AG04449 (cell line): ENCODE data around the gene TRIM37.

Source experiments
- CTCF ChIA-PET: fragments of 350-600 bp; formaldehyde crosslinking; extraction: SDS; loops from one replicate; lab custom pipeline; 2021; ENCODE audit warnings: antibody characterized with exemption; lab: Yijun Ruan, JAX
- POLR2A ChIA-PET: fragments of 400-600, 350-600 bp; formaldehyde crosslinking; extraction: SDS; loops from one replicate; lab custom pipeline; 2020; ENCODE audit warnings: antibody characterized with exemption, inconsistent platforms; lab: Yijun Ruan, JAX
- DNase-seq: peaks from one replicate; pipeline ENCODE4 v3.0.0-alpha.2; 2010; ENCODE audit warnings: low read depth, low spot score
- H3K4me3 ChIP-seq: 2 replicates; pipeline ENCODE4 v1.5.1; 2011; ENCODE audit warnings: low read depth, mild to moderate bottlenecking, control low read depth, low read length
- CTCF ChIP-seq: IDR thresholded peaks from one replicate; pipeline ENCODE4 v1.5.1; 2011; ENCODE audit warnings: mild to moderate bottlenecking, moderate library complexity, low read length, control low read depth, inconsistent platforms; ENCODE audit not compliant: insufficient read depth; ENCODE audit errors: missing control alignments

The TRIM37 gene

GRCh38 chr17:59038734-59039133, 67.9 kb downstream of the TRIM37 start:
- no peak for TF ChIP-seq CTCF
- ChIA-PET POLR2A (no interaction called here), CTCF (no interaction called here)
- DNase-seq = peak; percentile 2
- H3K4me3 ChIP-seq = no peak overlapping the region

- ChIA-PET CTCF (interaction anchor here (0.9 kb wide), 1 partner anchor 327 kb away, joined by 3 read pairs; no protein-coding TSS in a partner anchor), POLR2A (no interaction called here)
- no peak overlapping the region for H3K4me3 ChIP-seq
- no peak for DNase-seq
- TF ChIP-seq CTCF = no peak
These were observed 68.7 kb downstream of the TRIM37 start for GRCh38 chr17:59037960-59038359.

DNA sequence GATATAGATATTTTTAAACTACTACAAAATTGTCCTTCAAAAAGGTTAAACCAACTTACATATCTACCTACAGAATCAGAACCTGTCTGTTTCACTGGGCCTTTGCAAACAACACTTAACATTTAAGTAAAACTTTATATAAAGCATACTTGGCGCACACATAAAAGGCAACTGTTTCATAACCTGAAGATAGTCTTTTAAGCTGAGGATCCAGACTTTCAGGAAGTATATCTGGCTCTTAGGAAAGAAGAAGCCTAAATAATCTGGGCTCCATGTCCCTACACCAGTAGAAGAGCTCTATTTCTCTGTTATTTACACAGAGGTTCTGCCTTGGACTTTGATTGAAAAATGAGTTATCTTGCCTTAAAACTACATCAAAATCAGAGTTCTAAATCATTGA, 75.9 kb downstream of the TRIM37 start:
- POLR2A ChIA-PET = no interaction called here
- TF ChIP-seq CTCF = no peak
- CTCF ChIA-PET = interaction anchor here (0.6 to 0.9 kb wide), 2 partner anchors 26 to 33 kb away, joined by 3 read pairs; no protein-coding TSS in a partner anchor
- DNase-seq = no peak
- no peak overlapping the region for H3K4me3 ChIP-seq

- POLR2A ChIA-PET = no interaction called here
- DNase-seq = no peak
- H3K4me3 ChIP-seq = no peak overlapping the region
- no peak for TF ChIP-seq CTCF
- CTCF ChIA-PET = no interaction called here
These were observed 78.4 kb downstream of the TRIM37 start for GRCh38 chr17:59028328-59028727.

GRCh38 chr17:59027750-59028149, 78.9 kb downstream of the TRIM37 start:
- POLR2A ChIA-PET = no interaction called here
- CTCF ChIA-PET = no interaction called here
- DNase-seq = no peak
- TF ChIP-seq CTCF = no peak
- H3K4me3 ChIP-seq = no peak overlapping the region

DNA sequence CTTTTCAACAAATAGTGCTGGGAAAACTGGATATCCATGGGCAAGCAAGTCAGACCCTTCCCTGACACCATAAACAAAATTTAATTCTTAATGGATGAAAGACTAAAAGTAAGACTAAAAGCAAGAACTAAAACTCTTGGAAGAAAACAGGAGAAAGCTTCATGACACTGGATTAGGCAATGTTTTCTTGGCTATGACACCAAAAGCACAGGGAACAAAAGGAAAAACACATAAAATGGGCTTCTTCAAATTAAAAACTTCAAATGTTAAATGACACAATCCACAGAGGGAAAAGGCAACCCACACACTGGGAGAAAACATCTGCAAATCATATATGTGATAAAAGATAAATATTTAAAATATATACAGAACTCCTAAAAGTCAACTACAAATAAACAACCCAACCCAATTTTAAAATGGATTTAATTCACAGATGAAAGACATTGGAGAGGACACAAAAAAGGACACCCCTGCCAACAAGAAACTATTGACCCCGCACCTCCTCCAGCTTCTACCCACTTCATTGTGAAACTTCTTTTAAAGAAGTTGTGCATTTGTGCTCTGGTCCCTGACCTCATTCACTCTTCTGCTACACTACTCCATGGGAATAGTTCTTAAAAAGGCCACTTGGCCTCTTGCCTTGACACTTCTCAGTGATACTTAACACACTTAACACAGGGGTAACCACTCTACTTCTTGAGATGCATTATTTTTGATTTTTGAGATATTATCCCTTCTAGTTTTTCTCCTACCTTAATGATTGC, 80.3 kb downstream of the TRIM37 start:
- CTCF ChIA-PET = interaction anchor here (0.6 kb wide), 1 partner anchor 70 kb away, joined by 3 read pairs; no protein-coding TSS in a partner anchor
- no peak for DNase-seq
- no peak overlapping the region for H3K4me3 ChIP-seq

More for the DNA sequence above, 80.3 kb downstream of the TRIM37 start:
- no peak for TF ChIP-seq CTCF
- POLR2A ChIA-PET = no interaction called here
